Effector CD8-positive, alpha-beta T cell (primary cell): ENCODE results near the gene CADM1.

Experiments used
- DNase-seq: peaks from one replicate; lab custom pipeline; 2025; lab: John Stamatoyannopoulos, UW

Gene CADM1

DNA sequence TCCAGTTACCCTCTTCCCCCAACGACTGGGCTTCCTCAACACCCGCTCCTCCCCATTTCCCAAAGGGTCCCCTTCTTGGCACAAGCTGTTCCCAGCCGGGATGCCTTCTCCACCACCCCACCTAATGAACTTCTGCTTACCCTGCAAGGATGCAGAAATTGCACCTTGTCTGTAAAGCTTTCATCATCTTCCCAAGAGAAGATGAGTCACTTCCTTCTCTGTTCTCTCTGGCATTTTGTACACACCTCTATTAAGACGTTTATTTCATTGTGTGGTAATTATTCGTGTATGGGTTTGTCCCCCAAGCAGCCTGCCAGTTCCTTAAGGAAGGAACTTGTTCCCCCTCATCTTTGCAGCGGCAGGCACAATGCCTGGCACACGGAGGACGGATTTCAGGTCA is 351.1 kb downstream of the CADM1 start:
- no peak for DNase-seq

DNA sequence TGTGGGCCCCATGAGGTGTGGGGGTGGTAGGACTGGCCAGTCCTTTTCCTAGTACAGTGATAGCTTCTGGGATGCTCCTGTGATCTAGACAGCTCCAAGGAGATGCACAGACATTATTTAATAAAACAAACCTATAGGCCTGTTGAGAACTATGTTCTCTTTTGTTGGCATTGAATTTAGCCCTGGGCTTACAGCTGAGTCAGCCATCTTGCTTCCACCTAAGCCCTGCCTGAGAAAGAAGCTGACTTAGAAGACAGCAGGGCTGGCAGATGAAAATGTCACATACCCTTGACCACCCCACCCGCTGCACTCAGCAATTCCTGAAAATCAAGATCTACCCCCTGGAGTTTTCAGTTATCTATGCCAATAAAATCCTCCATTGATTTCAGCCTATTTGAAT is 353.2 kb downstream of the CADM1 start:
- no peak for DNase-seq

DNA sequence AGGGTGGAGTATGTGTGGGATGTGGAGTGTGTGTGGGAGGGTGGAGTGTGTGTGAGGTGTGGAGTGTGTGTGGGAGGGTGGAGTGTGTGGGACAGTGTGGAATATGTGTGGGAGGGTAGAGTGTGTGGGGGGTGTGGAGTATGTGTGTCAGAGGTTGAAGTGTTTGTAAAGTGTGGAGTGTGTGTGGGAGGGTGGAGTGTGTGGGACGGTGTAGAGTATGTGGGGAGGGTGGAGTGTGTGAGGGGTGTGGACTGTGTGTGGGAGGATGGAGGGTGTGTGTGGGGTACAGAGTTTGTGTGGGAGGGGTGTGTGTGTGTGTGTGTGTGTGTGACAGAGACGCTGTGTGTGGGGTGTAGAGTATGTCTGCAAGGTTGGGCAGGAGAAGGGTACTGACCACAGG is 355.5 kb downstream of the CADM1 start:
- no peak for DNase-seq

DNA sequence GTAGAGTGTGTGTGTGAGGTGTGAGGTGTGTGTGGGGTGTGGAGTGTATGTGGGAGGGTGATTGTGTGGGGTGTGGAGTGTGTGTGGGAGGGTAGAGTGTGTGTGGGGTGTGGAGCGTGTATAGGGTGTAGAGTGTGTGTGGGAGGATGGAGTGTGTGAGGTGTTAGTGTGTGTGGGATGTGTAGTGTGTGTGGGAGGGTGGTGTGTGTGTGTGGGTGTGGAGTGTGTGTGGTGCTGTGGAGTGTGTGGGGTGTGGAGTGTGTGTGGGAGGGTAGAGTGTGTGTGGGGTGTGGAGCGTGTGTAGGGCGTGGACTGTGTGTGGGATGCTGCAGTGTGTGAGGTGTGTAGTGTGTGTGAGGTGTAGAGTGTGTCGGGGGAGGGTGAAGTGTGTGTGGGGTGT is 356.1 kb downstream of the CADM1 start:
- DNase-seq = no peak

DNA sequence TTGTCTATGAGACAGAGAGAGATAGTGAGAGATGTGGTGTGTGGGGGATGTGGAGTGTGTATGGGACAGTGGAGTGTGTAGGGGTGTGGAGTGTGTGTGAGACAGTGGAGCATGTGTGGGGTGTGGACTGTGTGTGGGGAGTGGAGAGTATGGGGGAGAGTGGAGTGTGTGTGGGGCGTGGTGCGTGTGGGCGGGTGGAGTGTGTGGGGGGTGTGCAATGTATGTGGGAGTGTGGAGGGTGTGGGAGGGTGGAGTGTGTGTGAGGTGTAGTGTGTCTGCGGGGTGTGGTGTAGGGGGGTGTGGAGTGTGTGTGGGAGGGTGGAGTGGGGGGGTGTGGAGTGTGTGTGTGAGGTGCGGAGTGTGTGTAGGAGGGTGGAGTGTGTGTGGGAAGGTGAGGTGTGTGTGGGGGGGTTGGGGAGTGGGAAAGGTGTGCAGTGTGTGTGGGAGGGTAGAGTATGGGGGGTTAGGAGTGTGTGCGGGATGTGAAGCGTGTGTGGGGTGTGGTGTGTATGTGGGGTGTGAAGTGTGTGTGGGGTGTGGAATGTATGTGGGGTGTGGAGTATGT is 356.9 kb downstream of the CADM1 start:
- DNase-seq = no peak

DNA sequence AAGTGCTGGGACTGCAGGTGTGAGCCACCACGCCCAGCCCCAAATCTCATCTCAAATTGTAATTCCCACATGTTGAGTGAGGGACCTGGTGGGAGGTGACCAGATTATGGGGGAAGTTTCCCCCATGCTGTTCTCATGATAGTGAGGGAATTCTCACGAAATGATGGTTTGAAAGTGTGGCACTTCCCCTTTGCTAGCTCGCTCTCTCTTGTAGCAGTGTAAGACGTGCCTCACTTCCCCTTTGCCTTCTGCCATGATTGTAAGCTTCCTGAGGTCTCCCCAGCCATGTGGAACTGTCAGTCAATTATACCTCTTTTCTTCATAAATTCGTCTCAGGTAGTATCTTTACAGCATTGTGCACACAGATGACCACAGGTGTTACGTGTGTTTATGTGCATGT is 357.8 kb downstream of the CADM1 start:
- DNase-seq = no peak

DNA sequence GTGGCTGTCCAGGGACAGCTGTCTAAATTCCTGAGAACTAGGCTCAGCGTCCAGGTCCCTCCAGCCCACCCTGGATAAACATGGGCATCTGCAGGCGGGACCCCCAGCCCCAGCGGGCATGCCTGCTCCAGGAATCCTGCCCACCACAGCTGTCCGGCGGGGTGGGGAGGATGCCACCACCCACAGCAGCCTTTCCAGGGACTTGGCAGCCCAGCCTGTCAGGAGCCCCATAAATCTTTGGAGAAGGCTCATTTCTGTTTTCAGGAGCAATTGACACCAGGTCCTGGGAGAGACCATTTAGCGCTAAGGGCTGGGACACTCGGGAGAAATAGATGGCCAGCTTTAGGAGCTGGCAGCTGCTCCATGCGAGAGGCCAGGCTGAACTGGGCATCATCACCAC is 358.9 kb downstream of the CADM1 start:
- DNase-seq = no peak

DNA sequence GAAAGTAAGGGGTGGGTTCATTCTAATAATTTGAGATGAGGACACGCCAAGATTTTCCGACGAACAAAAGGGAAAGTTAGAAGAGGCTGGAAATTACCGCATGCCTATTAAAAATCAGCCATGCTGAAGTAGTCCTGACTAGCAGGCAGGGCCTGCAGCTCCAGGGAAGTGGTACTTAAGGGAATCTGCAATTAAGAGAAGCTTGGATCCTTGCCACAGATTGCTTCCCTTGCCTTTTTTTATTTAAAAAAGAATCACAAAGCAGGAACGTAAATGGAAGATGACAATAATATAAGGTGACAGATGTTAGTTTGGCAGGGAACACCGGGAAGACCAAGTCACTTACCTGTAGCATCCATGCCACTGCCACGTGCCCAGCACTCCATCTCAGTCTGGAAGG is 359.3 kb downstream of the CADM1 start:
- no peak for DNase-seq

DNA sequence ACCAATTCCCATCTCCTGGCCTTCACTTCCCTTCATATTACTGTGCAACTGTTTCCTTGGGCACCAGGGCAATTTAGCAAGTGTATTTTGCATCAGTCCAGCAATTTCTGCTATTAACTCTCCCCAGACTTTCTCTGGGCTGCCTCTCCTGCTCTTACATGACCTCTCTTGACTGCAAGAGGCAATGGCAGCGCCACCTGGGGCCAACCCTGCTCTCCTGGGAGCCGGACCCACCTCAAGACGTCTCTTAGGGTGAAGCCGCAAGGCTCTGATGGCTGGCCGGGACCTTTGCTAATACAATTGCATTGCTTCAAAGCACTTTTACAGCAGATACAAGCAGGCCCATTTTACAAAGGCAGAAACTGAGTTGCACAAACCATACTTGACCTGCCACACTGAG is 360.2 kb downstream of the CADM1 start:
- no peak for DNase-seq

DNA sequence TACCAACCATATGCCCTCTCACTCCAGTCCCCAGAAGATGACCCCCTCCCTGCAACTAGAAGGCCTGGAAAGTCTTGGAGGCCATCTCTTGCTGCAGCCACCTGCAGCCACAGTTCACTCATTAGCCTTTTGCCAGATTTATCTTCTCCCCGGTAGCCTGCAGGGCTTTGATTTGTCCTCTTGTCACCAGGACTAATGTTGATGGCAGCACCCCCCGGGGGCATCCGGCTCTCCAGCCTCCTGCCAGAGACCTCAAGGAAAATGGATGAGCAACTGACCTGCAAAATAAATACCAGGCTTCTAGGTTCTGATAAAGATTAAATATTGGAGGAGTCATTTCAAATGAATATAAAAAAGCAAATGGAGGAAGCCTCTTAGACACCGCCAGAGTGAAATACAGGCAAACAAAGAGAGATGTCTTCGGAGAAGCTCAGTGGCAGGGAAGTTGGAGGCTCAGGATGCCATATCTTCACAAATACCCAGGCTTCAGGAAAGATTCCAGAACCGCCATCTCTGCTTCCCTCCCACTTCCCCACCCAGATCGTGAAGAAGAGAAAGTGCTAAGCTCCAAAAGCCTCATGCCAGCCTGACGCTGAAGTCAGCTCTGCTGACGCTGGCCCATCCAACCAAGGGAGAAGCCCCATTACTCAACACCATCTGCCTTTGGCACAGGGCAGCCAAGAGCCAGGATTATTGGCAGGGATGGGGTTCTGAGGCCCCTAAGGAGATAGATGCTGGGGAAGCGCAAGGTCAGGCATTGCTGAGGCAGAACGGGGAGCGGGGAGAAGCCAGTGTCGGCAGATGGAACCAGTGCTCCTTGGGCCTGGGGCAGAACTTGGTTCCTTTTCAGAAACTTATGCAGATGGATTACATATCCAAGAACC is 362.7 kb downstream of the CADM1 start:
- no peak for DNase-seq

DNA sequence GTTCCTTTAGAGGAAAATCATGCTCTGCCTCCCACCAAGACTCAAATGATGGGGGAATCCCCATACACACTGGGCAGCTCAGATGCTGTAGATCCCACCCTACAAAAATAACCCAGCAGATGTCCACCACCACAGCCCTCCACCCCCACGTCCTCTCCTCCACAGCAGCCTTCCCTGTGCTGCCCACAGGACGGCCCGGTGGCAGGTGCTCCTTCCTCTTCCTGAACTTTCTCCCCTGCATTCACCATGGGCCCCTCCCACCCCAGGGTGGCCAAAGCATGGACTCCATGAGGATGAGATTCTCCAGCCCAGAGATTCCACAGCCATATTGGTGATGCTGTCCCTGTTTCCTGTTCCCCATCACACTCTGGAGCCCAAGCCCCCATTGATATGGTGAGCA is 368.3 kb downstream of the CADM1 start:
- no peak for DNase-seq

DNA sequence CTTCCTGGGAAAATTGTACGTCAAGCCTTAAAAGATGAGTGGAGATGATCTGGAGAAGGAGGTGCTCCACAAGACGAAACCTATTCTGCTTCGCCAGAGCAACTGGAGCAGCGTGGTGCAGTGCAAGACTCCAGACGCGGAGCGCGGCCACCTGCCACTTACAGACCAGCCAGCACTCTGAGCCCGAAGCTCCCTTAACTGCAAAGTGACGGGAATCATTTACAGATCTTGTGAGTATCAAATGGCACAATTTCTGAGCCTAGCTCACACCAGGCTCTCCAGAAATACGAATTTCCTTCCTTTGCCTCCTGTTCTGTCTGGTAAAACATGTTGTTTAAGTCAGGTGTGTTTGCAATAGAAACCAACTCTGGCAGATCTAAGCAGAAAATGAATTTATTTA is 369.3 kb downstream of the CADM1 start:
- DNase-seq = no peak

DNA sequence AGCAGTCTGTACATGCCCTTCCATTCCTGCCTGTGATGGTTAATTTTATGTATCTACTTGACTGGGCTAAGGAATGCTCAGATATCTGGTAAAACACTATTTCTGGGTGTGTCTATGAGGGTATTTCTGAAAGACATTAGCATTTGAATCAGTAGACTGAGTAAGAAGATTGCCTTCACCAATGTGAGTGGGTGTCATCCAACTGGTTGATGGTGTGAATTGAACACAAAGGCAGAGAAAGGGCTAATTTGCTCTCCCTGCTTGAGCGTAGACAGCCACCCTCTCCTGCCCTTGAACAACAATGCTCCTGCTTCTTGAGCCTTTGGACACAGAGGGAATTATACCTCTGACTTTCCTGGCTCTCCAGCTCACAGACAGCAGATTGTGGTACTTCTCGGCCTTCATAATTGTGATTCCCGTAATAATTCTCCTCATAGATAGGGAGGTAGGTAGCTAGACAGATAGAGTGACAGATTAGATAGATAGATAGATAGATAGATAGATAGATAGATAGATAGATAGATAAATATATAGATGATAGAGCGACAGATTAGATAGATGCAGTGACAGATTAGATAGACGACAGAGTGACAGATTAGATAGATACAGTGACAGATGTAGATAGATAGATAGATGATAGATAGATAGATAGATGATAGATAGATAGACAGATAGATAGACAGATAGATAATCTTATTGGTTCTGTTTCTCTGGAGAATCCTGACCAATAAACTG is 370.6 kb downstream of the CADM1 start:
- no peak for DNase-seq

DNA sequence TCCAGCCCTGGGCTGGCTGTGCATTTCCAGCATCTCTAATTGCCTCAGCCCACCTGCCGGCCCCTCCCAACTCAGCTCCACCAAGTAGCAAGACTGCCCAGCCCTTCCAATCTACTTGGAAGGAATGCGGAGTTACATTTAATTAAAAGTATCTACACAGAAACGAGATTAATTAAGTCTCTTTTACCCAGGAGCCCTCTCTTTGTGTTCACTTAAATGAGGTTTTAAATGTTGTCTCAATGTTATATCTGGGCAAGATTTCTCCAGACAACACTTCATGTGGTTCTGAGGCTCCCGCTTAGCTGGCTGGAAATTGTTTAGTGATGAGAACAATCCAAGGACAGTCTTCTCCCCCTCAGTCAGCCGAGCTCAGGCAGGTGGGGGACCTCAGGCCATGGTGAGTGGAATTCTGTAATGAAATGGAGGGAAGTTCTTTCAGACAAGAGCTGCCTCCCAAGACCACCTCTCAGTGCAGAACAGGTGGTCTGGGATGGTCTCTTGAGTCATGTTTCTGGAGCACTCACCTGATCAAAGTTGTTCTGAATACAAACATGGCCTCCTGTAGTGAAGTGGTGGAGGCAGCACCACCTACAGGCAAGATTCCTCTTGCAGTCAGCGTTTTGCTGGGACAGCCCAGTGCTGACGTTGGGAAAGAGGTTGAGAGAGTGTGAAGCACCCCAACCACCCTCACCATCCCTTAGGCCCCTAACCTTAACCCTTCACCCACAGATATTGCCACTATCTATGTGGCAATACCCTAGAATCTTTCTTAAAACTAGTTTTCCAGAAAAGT is 371.6 kb downstream of the CADM1 start:
- no peak for DNase-seq

DNA sequence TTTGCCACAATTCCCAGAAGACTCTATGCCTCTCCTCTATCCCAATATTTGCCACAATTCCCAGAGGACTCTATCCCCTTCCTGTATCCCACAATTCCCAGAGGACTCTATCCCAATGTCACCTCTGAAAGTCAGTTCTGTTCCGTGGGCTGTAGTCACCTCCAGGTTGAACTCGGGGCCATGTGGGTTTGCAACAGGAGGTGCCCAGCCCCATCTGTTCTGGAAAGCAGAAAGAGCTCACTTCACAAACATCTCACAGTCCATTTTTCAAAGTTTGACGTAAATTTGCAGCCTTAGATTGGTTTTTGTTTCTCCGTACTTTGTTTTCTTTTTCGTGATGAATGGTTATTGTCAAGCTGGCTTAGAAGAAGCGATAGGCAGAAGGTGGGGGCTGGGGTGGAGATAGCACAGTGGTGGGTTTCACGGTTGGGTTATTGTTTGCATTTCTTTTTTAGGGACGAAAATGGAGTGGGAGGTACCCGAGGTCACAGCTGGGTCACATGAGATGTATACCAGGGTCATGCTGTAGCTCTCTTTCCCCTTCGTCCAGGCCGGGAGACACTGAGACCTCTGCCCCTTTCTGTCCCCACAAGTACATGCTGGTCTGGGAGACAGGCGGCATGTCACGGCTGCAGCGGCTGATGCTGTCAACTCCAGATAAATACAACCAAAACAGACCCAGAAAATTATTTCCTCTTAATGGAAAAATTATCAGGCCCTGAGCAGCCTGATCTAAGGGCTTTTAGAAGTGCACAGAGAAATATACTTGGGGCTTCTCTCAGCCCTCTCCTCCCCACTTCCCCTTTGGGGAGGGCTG is 374.5 kb downstream of the CADM1 start:
- no peak for DNase-seq

DNA sequence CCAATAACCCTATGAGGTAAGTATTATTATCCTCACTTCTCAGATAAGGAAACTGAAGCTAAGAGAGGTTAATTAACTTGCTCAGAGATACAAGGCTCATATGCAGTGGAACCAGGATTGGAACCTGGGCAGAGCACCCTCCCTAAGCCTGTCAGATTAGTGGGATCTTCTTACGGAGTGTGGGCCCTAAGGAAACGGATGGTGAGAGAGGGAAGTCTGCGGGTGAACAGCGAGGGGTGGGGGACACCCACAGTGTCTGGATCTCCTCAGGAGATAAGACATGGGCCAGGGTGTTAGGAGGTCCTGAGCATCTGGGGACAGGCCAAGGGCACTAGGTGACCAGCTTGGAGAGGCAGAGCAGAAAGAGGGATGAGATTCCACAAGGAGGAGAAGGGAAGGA is 376.0 kb downstream of the CADM1 start:
- no peak for DNase-seq

DNA sequence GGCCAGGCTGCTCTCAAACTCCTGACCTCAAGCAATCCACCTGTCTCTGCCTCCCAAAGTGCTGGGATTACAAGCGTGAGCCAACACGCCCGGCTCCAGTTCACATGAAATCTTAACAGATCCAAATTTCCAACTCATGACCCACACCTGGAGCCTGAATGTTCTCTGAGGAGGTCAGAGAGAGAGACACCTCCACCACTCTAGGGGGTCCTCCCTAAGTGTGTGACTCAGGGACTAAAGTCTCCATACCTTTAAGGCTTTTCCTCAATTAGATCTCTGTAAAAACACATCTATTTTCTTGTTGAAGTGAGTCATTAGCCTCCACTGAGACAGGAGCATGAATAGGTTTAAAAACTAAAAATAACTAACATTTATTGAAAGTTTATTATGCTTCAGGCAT is 376.4 kb downstream of the CADM1 start:
- DNase-seq = no peak

DNA sequence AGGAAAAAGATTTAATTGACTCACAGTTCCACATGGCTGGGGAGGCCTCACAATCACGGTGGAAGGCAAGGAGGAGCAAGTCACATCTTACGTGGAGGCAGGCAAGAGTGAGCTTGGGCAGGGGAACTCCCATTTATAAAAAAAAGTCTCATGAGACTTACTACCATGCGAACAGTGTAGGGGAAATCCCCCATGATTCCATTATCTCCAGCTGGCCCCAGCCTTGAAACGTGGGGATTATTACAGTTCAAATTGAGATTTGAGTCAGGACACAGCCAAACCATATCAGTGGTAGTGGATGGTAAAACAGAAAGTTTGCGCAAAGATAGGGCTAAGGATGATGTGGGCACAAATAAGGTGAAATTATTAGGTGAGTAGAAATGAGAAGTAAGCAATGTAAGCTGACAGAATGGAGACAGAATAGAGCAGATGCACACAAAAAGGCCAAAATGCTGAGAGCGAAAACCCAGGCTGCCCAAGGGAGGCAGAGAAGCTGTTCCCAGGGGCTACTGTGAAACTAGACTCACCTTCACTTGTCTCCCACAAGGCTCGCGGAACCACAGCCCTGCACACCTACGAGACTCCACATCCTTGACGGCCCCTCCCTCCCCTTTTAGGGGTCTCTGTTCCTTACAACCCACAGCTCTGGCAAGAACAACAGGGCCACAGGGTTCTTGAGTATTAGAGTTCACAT is 377.6 kb downstream of the CADM1 start:
- no peak for DNase-seq

DNA sequence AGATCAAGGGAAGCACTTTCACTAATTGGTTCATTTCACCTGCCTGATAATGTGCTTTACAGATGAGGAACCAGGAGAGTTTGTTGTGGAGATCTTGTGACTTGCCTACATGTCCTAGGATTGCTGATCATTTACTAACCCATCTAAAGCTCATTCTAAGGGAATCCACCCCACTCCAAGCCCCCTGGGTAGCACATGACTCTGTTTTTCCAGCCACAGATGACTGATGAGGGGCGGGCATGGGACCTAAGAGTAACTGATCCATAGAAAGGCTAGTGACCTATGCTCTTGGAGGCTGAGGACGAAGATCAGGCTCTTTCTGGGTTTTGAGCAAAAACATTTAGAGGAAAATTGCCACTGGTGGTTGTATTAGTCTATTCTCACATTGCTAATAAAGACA is 378.1 kb downstream of the CADM1 start:
- no peak for DNase-seq

DNA sequence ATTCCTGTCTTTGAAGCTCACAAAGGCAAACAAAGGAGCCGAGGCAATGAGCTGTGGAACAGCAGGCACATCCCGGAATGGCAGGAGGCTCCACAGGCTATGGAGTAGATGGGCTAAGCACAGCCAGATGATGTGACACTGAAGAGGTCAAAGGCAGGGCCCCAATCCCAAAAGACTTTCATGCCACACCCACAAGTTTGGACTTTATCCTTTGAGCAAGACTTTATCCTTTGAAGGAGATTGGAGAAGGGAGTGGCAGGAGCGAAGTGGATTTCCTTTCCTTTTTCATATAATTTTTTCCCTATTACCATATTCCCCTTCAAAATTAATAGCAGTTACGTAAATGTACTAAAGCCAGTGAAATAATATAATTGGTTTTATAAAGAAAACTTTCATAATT is 379.4 kb downstream of the CADM1 start:
- DNase-seq = no peak

DNA sequence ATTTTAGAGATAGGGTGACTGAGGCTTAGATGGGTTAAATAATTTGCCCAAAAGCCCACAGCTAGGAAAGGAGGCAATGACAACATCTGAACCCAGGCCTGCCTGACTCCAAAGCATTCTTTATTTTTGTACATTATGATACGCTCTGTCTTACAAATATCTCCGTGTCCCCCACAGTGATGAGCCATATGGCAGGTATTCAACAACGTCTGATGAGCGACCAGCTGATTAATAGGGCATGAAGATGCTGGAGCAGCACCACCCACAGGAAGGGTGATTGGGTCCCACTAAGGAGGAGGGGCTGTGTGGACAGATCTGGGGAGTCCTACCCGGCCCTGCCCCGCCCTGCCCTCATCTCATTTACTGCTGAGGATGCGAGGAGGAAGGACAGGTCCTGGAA is 380.6 kb downstream of the CADM1 start:
- no peak for DNase-seq
